H9 (cell line): Measurements from ENCODE around the gene CFAP65. TPM values are rescaled to one million over a fixed set of nuclear protein-coding genes. Genes with fewer than 3 reads are reported as not detected.

ENCODE experiments used
- DNase-seq: peaks from one replicate; pipeline ENCODE4 v3.0.0-alpha.2; 2017
- H2AFZ ChIP-seq: one replicate; pipeline ENCODE4 v1.6.1; 2013; ENCODE audit warnings: mild to moderate bottlenecking, low read length, control low read depth, moderate library complexity
- H2AK5ac ChIP-seq: 2 replicates; pipeline ENCODE4 v1.6.1; 2013; ENCODE audit warnings: low read length, control low read depth, mixed read lengths; ENCODE audit not compliant: insufficient read length
- H2BK120ac ChIP-seq: one replicate; pipeline ENCODE4 v1.6.1; 2013; ENCODE audit warnings: low read depth, mild to moderate bottlenecking, low read length, control low read depth, inconsistent platforms; ENCODE audit not compliant: poor library complexity, severe bottlenecking
- H2BK12ac ChIP-seq: 2 replicates; pipeline ENCODE4 v1.6.1; 2013; ENCODE audit warnings: low read length, control low read depth, mixed read lengths, low read depth; ENCODE audit not compliant: insufficient read length
- H2BK15ac ChIP-seq: 2 replicates; pipeline ENCODE4 v1.6.1; 2013; ENCODE audit warnings: low read depth, low read length, control low read depth
- H2BK20ac ChIP-seq: one replicate; pipeline ENCODE4 v1.6.1; 2013; ENCODE audit warnings: low read depth, mild to moderate bottlenecking, low read length, control low read depth, inconsistent platforms; ENCODE audit not compliant: poor library complexity, severe bottlenecking
- H2BK5ac ChIP-seq: 2 replicates; pipeline ENCODE4 v1.6.1; 2013; ENCODE audit warnings: low read length, control low read depth, mixed read lengths; ENCODE audit not compliant: insufficient read length
- H3K14ac ChIP-seq: 2 replicates; pipeline ENCODE4 v1.6.1; 2013; ENCODE audit warnings: low read length, control low read depth; ENCODE audit not compliant: insufficient read depth
- H3K18ac ChIP-seq: 2 replicates; pipeline ENCODE4 v1.6.1; 2013; ENCODE audit warnings: low read depth, mild to moderate bottlenecking, mixed read lengths, low read length, control low read depth; ENCODE audit not compliant: insufficient read length
- H3K23ac ChIP-seq: 2 replicates; pipeline ENCODE4 v1.6.1; 2013; ENCODE audit warnings: low read length, control low read depth, mixed read lengths, low read depth; ENCODE audit not compliant: insufficient read length
- H3K23me2 ChIP-seq: 2 replicates; pipeline ENCODE4 v1.6.1; 2013; ENCODE audit warnings: low read depth, mild to moderate bottlenecking, mixed read lengths, low read length, control low read depth; ENCODE audit not compliant: insufficient read length, poor library complexity, severe bottlenecking
- H3K27ac ChIP-seq: 2 replicates; pipeline ENCODE4 v1.5.1; 2013; ENCODE audit warnings: low read length, control low read depth, mixed read lengths, low read depth; ENCODE audit not compliant: insufficient read length
- H3K27me3 ChIP-seq: 2 replicates; pipeline ENCODE4 v1.6.1; 2013; ENCODE audit warnings: low read length, control low read depth, inconsistent platforms; ENCODE audit not compliant: insufficient read depth
- H3K4ac ChIP-seq: 2 replicates; pipeline ENCODE4 v1.6.1; 2013; ENCODE audit warnings: low read depth, mild to moderate bottlenecking, control low read depth, inconsistent platforms, low read length, moderate library complexity
- H3K4me1 ChIP-seq: 2 replicates; pipeline ENCODE4 v1.6.1; 2013; ENCODE audit warnings: low read length, control low read depth, inconsistent platforms; ENCODE audit not compliant: insufficient read depth
- H3K4me2 ChIP-seq: 2 replicates; pipeline ENCODE4 v1.6.1; 2013; ENCODE audit warnings: low read length, control low read depth, mixed read lengths; ENCODE audit not compliant: insufficient read length, insufficient read depth
- H3K56ac ChIP-seq: 2 replicates; pipeline ENCODE4 v1.6.1; 2013; ENCODE audit warnings: low read depth, mild to moderate bottlenecking, mixed read lengths, low read length, control low read depth; ENCODE audit not compliant: insufficient read length
- H3K79me1 ChIP-seq: 2 replicates; pipeline ENCODE4 v1.6.1; 2013; ENCODE audit warnings: low read depth, mild to moderate bottlenecking, moderate library complexity, low read length, control low read depth, inconsistent platforms; ENCODE audit not compliant: insufficient read depth, poor library complexity, severe bottlenecking
- H3K79me2 ChIP-seq: 2 replicates; pipeline ENCODE4 v1.6.1; 2013; ENCODE audit warnings: low read length, control low read depth, inconsistent platforms; ENCODE audit not compliant: insufficient read depth
- H3K9ac ChIP-seq: 2 replicates; pipeline ENCODE4 v1.6.1; 2013; ENCODE audit warnings: low read length, control low read depth, mixed read lengths; ENCODE audit not compliant: insufficient read length; ENCODE audit errors: extremely low read depth
- H3K9me3 ChIP-seq: one replicate; pipeline ENCODE4 v1.6.1; 2013; ENCODE audit warnings: low read depth, low read length, inconsistent platforms; ENCODE audit not compliant: control insufficient read depth
- H3T11ph ChIP-seq: one replicate; pipeline ENCODE4 v1.6.1; 2013; ENCODE audit warnings: mild to moderate bottlenecking, low read length, control low read depth, inconsistent platforms
- H4K20me1 ChIP-seq: one replicate; pipeline ENCODE4 v1.6.1; 2013; ENCODE audit not compliant: control insufficient read depth, insufficient read length, insufficient read depth
- H4K5ac ChIP-seq: 2 replicates; pipeline ENCODE4 v1.6.1; 2013; ENCODE audit warnings: low read depth, mild to moderate bottlenecking, mixed read lengths, low read length, control low read depth; ENCODE audit not compliant: insufficient read length
- H4K8ac ChIP-seq: replicated peaks from 2 replicates; pipeline ENCODE4 v1.6.1; 2013; ENCODE audit warnings: low read length, control low read depth, mixed read lengths, low read depth; ENCODE audit not compliant: insufficient read length
- H4K91ac ChIP-seq: 2 replicates; pipeline ENCODE4 v1.6.1; 2013; ENCODE audit warnings: low read depth, mild to moderate bottlenecking, moderate library complexity, mixed read lengths, low read length, control low read depth; ENCODE audit not compliant: insufficient read length
- H3K27ac Mint-ChIP-seq, 3 experiments: 2 replicates in 2 of 3; 3 replicates in 1 of 3; pipeline ENCODE4 v1.8.0; 2020 to 2021; ENCODE audit warnings: mixed read lengths in 3 of 3, mild to moderate bottlenecking in 1 of 3, moderate library complexity in 1 of 3
- H3K27me3 Mint-ChIP-seq: 2 replicates; pipeline ENCODE4 v1.8.0; 2021; ENCODE audit warnings: low read depth, mild to moderate bottlenecking, moderate library complexity, mixed read lengths
- H3K36me3 Mint-ChIP-seq, 3 experiments: 2 replicates in 2 of 3; 3 replicates in 1 of 3; pipeline ENCODE4 v1.8.0; 2020 to 2021; ENCODE audit warnings: low read depth in 3 of 3, mixed read lengths in 3 of 3; ENCODE audit not compliant: insufficient read depth in 1 of 3
- H3K4me1 Mint-ChIP-seq, 2 experiments: 2 replicates each; pipeline ENCODE4 v1.8.0; 2020; ENCODE audit warnings: mixed read lengths in 2 of 2
- H3K4me3 Mint-ChIP-seq, 2 experiments: 2 replicates in 1 of 2; 3 replicates in 1 of 2; pipeline ENCODE4 v1.8.0; 2020 to 2021; ENCODE audit warnings: mild to moderate bottlenecking in 2 of 2, mixed read lengths in 2 of 2, moderate library complexity in 1 of 2
- H3K9me3 Mint-ChIP-seq, 2 experiments: 2 replicates in 1 of 2; 3 replicates in 1 of 2; pipeline ENCODE4 v1.8.0; 2020; ENCODE audit warnings: mild to moderate bottlenecking in 2 of 2, mixed read lengths in 2 of 2, moderate library complexity in 1 of 2
- CTCF ChIP-seq: fragments of 200-600 bp; sonication (generic); conservative IDR thresholded peaks from 3 replicates; pipeline ENCODE4 v1.8.0; 2021; ENCODE audit warnings: antibody characterized with exemption, mild to moderate bottlenecking
- WGBS: extraction: QIAGEN DNeasy Blood & Tissue Kit; methylation state at CpG from one replicate; pipeline ENCODE4 v1.1.7; 2013; ENCODE audit warnings: missing lambda C conversion rate, low lambda C conversion rate, mixed read lengths; ENCODE audit not compliant: insufficient read length; ENCODE audit errors: extremely low coverage; 5-methylcytosine and 5-hydroxymethylcytosine counted together
- total RNA-seq: library from RNA; stranded (reverse); gene quantifications from 2 replicates; pipeline ENCODE4 v1.2.1, GENCODE V29; 2021

CFAP65 gene
- total RNA-seq, 1 experiment from 2014 or later: 0.20 TPM

GRCh38 chr2:218982586-218983262, 58.6 kb downstream of the CFAP65 start:
- no peak overlapping the region for H3K56ac ChIP-seq
- H2BK5ac ChIP-seq: no peak overlapping the region
- no peaks in the 10 kb centered on the region for H4K20me1 ChIP-seq
- no peak for TF ChIP-seq CTCF
- Mint-ChIP-seq H3K27ac (no peak overlapping the region), H3K27me3 (peaks cover 99% of the 10 kb centered on the region), H3K9me3 (peaks cover 2 to 5% of the 10 kb centered on the region in 2 experiments; a peak in 2 of 5 replicates), H3K36me3 (peaks cover 0 to 2% (median 0%) of the 10 kb centered on the region in 3 experiments; a peak in 1 of 7 replicates), H3K4me3 (peak overlapping the region in 1 of 2 experiments; percentile 65; a peak in 3 of 5 replicates), H3K4me1 (peaks cover 10 to 33% of the 10 kb centered on the region in 2 experiments)
- H4K5ac ChIP-seq: no peak overlapping the region
- no peak overlapping the region for H3T11ph ChIP-seq
- no peak for DNase-seq
- H3K27ac ChIP-seq: no peak overlapping the region
- no CpG with 5 or more reads among the region's 28 CpGs for WGBS
- no peak overlapping the region for H3K4ac ChIP-seq
- peaks cover 69% of the 10 kb centered on the region for H3K27me3 ChIP-seq
- H4K8ac ChIP-seq: no peak overlapping the region
- H3K4me2 ChIP-seq: peak overlapping the region; percentile 32
- H3K9ac ChIP-seq: no peak overlapping the region
- no peaks in the 10 kb centered on the region for H3K79me2 ChIP-seq
- H3K18ac ChIP-seq: no peak overlapping the region
- peaks cover 16% of the 10 kb centered on the region for H3K23me2 ChIP-seq
- H2BK15ac ChIP-seq: no peak overlapping the region
- H3K9me3 ChIP-seq: no peaks in the 10 kb centered on the region
- H3K14ac ChIP-seq: no peak overlapping the region
- no peaks in the 10 kb centered on the region for H3K79me1 ChIP-seq
- H2BK12ac ChIP-seq: no peak overlapping the region
- no peak overlapping the region for H2AK5ac ChIP-seq
- H3K23ac ChIP-seq: no peak overlapping the region
- H3K4me1 ChIP-seq: no peaks in the 10 kb centered on the region; the same call in 1 of the 2 replicates
- H2BK20ac ChIP-seq: no peak overlapping the region
- H4K91ac ChIP-seq: no peak overlapping the region
- H2AFZ ChIP-seq: no peak overlapping the region
- no peak overlapping the region for H2BK120ac ChIP-seq
